WERI-Rb-1 (cell line): ENCODE data around the gene PITX2.

Experiments used
- DNase-seq: peaks from one replicate; pipeline ENCODE4 v3.0.0-alpha.2; 2020
- H3K27ac ChIP-seq: fragments of 250-450 bp; sonication (Bioruptor Pico); 2 replicates; pipeline ENCODE4 v1.5.1; 2020; ENCODE audit warnings: mild to moderate bottlenecking, moderate library complexity
- H3K27me3 ChIP-seq: fragments of 250-450 bp; sonication (Bioruptor Pico); 2 replicates; pipeline ENCODE4 v1.5.1; 2021; ENCODE audit warnings: mild to moderate bottlenecking, low read depth, moderate library complexity; ENCODE audit not compliant: insufficient read depth, severe bottlenecking
- H3K36me3 ChIP-seq: fragments of 250-450 bp; sonication (Bioruptor Pico); 2 replicates; pipeline ENCODE4 v1.5.1; 2020; ENCODE audit warnings: mild to moderate bottlenecking, moderate library complexity
- H3K4me3 ChIP-seq: 2 replicates; pipeline ENCODE4 v1.5.1; 2011; ENCODE audit warnings: low read depth, mild to moderate bottlenecking, control low read depth, low read length
- H3K9me3 ChIP-seq: fragments of 250-450 bp; sonication (Bioruptor Pico); 2 replicates; pipeline ENCODE4 v1.5.1; 2021; ENCODE audit warnings: mild to moderate bottlenecking, moderate library complexity; ENCODE audit not compliant: severe bottlenecking
- CTCF ChIP-seq: IDR thresholded peaks from 2 replicates; pipeline ENCODE4 v1.5.1; 2011; ENCODE audit warnings: low read depth, mild to moderate bottlenecking, control low read depth, inconsistent platforms, low read length

Gene PITX2

GRCh38 chr4:110623718-110624397 is 981 bp upstream of the PITX2 start:
- Histone ChIP-seq H3K36me3 (no peaks in the 10 kb centered on the region), H3K27ac (no peak overlapping the region), H3K27me3 (peaks cover 100% of the 10 kb centered on the region), H3K4me3 (0 out of 2 replicates have a peak overlapping the region, but pooled peaks have one; percentile 38), H3K9me3 (peaks cover 15% of the 10 kb centered on the region)
- no peak for TF ChIP-seq CTCF
- no peak for DNase-seq

- Histone ChIP-seq H3K36me3 (no peaks in the 10 kb centered on the region), H3K4me3 (peak overlapping the region; percentile 38), H3K9me3 (peaks cover 14% of the 10 kb centered on the region), H3K27ac (no peak overlapping the region), H3K27me3 (peaks cover 100% of the 10 kb centered on the region)
- no peak for TF ChIP-seq CTCF
- DNase-seq, result peak; percentile 31
Measured at GRCh38 chr4:110621839-110622751, 782 bp downstream of the PITX2 start.

GRCh38 chr4:110621328-110621812 is 1.5 kb downstream of the PITX2 start:
- H3K9me3 ChIP-seq, result peaks cover 14% of the 10 kb centered on the region
- H3K27ac ChIP-seq, result no peak overlapping the region
- peaks cover 100% of the 10 kb centered on the region for H3K27me3 ChIP-seq
- TF ChIP-seq CTCF, result no peak
- H3K4me3 ChIP-seq, result peak overlapping the region; percentile 38
- no peak for DNase-seq
- no peaks in the 10 kb centered on the region for H3K36me3 ChIP-seq

- H3K27me3 ChIP-seq, result peaks cover 100% of the 10 kb centered on the region
- H3K27ac ChIP-seq, result no peak overlapping the region
- TF ChIP-seq CTCF, result peak; percentile 64
Measured at GRCh38 chr4:110620691-110621327, 2.1 kb downstream of the PITX2 start.

GRCh38 chr4:110620322-110620690 is 2.6 kb downstream of the PITX2 start:
- Histone ChIP-seq H3K27ac (no peak overlapping the region), H3K27me3 (peaks cover 100% of the 10 kb centered on the region), H3K36me3 (no peaks in the 10 kb centered on the region), H3K9me3 (peaks cover 14% of the 10 kb centered on the region), H3K4me3 (peak overlapping the region; percentile 38)
- DNase-seq, result no peak
- TF ChIP-seq CTCF, result no peak

More at GRCh38 chr4:110620691-110621327, 2.1 kb downstream of the PITX2 start:
- Histone ChIP-seq H3K9me3 (peaks cover 14% of the 10 kb centered on the region), H3K36me3 (no peaks in the 10 kb centered on the region), H3K4me3 (peak overlapping the region; percentile 38)
- DNase-seq, result peak; percentile 85
